Measurements from ENCODE around the gene FGFBP1. TPM values are rescaled to one million over a fixed set of nuclear protein-coding genes. Genes with fewer than 3 reads are reported as not detected.

FGFBP1 gene
- not detected in 2 replicates for total RNA-seq

DNA sequence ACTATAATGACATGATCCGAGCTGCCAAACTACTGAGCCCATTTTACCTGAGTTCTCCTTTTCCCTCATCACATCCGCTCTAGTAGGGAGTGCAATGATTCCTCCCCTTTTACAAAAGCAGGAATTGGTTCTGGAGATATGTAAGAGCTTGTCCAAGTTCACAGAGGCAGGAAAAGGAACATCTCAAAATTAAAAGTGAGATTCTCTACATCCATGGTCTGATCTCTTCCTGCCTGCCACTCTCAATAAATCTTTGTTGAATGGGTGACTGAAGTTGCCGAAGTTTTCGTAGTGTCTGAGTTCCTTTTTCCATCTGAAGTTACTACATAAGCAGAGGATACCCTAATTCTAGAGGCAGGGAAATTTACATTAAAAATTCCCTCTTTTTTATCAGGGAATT lies at the start of gene FGFBP1:
FGFBP1 (minus strand) TSS at position 101 of the 400 bp plus-strand sequence. CDS start 2,108 bp downstream, outside the sequence.

DNA sequence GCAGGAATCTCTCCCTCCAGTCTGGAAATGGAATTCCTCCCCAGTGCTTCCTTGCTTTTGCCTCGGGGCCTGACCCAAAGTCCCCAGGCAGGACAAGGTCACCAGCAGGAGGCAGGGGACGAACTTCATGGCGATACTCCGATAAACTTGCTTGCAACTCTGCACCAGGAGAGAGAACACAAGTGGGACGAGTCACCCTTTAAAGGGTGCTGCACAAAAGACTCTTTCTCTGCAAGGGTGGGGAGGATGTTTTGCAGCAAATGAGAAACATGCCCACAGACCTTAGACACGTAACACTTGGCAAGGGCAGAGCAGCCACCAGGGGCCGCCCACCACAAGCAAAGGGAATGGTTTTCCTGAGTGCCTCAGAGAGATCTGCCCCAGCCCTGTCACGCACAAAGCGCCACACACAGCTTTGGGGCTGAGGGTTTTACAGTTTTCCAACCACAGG lies 24.5 kb upstream of the FGFBP1 start, which contains the start of gene FGFBP2:
FGFBP2 (minus strand) TSS at position 175 of the 451 bp plus-strand sequence; CDS start at position 129, 46 bp downstream.

Other genes with a start within 250 kb of the FGFBP1 start
- gene BST1, start 235.7 kb downstream of the FGFBP1 start, total RNA-seq: 19.3 and 154 TPM in 2 replicates
- under 0.01 and 5.3 TPM in 2 replicates for gene CD38, start 160.4 kb downstream of the FGFBP1 start, total RNA-seq
- gene FGFBP2, start 24.4 kb upstream of the FGFBP1 start, total RNA-seq: not detected in 2 replicates
- under 0.01 and 0.13 TPM in 2 replicates for gene PROM1, start 145.3 kb upstream of the FGFBP1 start, total RNA-seq